ENCODE results near the gene TLE1.

Gene TLE1

DNA sequence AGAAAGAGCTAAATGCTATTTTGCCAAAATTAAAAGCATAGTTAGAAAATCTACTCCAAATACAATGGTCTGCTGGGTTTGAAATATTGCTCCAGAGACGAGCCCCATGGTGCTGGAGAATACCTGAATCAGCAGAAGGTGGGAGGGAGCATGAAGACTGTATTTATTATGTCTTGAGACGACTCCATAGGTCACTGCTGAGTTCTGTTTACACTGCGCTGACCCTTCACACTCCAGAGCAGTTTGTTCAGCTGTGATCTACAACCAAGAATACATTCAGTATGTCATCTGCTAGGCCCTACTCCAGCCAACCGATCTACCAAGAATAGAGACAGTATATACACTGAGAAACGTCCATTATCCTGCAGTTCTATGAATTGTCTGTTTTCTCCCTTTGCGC is 150.5 kb downstream of the TLE1 start:
- DNase-seq, result no peak

GRCh38 chr9:81537964-81538363 is 151.4 kb downstream of the TLE1 start:
- DNase-seq, result no peak

GRCh38 chr9:81536242-81537025 is 152.9 kb downstream of the TLE1 start:
- no peak for DNase-seq

DNA sequence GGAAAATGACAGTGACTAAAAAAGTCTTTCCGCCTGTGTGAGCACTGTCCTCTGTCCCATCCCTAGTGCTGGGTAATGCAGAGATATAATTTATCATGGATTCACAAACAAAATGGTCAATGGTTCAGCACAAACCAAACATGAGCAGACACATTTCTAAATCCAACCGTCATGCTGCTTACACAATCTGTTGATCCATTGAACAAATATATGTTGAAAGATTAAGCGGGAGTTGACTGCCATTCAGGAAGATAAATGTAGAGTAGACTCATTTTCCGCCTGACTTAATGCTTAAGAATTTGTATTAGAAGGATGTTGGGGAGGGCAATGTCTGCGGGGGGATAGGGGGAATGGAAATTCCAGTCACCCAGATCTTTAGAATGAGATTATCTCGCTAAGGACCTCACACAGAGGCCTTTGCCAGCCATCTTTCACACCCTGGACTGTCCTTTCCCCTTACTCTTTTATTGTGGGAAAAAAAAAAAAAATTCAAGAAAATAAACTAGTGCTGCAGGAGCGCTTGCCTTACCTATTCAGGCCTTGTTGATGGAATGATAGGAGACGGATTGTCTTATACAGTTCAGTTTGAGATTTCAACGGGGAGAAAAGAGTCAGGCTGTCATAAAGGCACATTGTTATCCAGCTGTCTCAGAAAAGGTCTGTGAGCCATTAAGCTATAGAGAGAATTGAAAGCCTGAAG is 153.7 kb downstream of the TLE1 start:
- DNase-seq, result no peak

GRCh38 chr9:81534138-81534875 is 155.0 kb downstream of the TLE1 start:
- DNase-seq, result no peak
